NCI-H526 treated with DMSO at 0.1 percent for 48 hours (cell line): ENCODE data around the gene HERC3.

Source experiments
- DNase-seq: peaks from one replicate; lab custom pipeline; 2025; lab: John Stamatoyannopoulos, UW

The HERC3 gene

GRCh38 chr4:88746206-88746605, 153.9 kb downstream of the HERC3 start:
- no peak for DNase-seq

GRCh38 chr4:88747351-88747750, 155.1 kb downstream of the HERC3 start:
- no peak for DNase-seq

- no peak for DNase-seq
Measured at GRCh38 chr4:88750369-88750768, 158.1 kb downstream of the HERC3 start.

- DNase-seq = no peak
Measured at GRCh38 chr4:88751258-88752075, 159.2 kb downstream of the HERC3 start.

GRCh38 chr4:88752076-88752463, 159.8 kb downstream of the HERC3 start:
- no peak for DNase-seq

GRCh38 chr4:88752754-88753153, 160.5 kb downstream of the HERC3 start:
- DNase-seq = no peak

GRCh38 chr4:88753658-88754571, 161.6 kb downstream of the HERC3 start:
- DNase-seq = no peak

GRCh38 chr4:88754796-88755195, 162.5 kb downstream of the HERC3 start:
- no peak for DNase-seq

- DNase-seq = no peak
Measured at GRCh38 chr4:88755454-88755853, 163.2 kb downstream of the HERC3 start.

- DNase-seq = no peak
Measured at GRCh38 chr4:88756149-88756548, 163.9 kb downstream of the HERC3 start.

- no peak for DNase-seq
Measured at GRCh38 chr4:88757067-88757466, 164.8 kb downstream of the HERC3 start.

GRCh38 chr4:88757776-88758175, 165.5 kb downstream of the HERC3 start:
- DNase-seq = no peak
